H1 (cell line): ENCODE data around the gene TMEM115. TPM values are rescaled to one million over a fixed set of nuclear protein-coding genes. Genes with fewer than 3 reads are reported as not detected.

ENCODE experiments used
- ASH2L ChIP-seq: fragments of 200-600, 300-600 bp; sonication (generic); IDR thresholded peaks from one replicate; pipeline ENCODE4 v1.7.1; 2017; ENCODE audit warnings: low read length
- SP1 ChIP-seq: IDR thresholded peaks from 2 replicates; pipeline ENCODE4 v1.6.1; 2011; ENCODE audit warnings: low read depth, low read length
- TCF12 ChIP-seq: IDR thresholded peaks from 2 replicates; pipeline ENCODE4 v1.6.1; 2011; ENCODE audit warnings: low read depth, mild to moderate bottlenecking, low read length
- polyA plus RNA-seq, 7 experiments: library from polyadenylated mRNA; depleted of rRNA in 3 of 7; stranded (reverse) in 5 of 7; unstranded in 2 of 7; fragments of >200 nt in 5 of 7; fragments of 200-250 nt in 2 of 7; gene quantifications; 1 replicate in 5 of 7; 2 replicates in 1 of 7; 4 replicates in 1 of 7; pipeline versions ENCODE4 v1.2.1 to v1.2.3, GENCODE V29; 2011 to 2013; ENCODE audit warnings: missing spikeins in 2 of 7, mixed read lengths in 2 of 7
- total RNA-seq: library from RNA; stranded (reverse); fragmentation: NEBNext Ultra II Directional; extraction: Animal tissue kit (Norgen Biotek cat#: 25700); gene quantifications from 2 replicates; pipeline ENCODE4 v1.2.1, GENCODE V29; 2021

Gene TMEM115
- total and polyA plus RNA-seq, 2 of the 8 experiments (the other 6 are each of a cell fraction or from before 2014, with no cell fraction given), result 25.4 to 32.4 TPM

- TF ChIP-seq TCF12 (no peak), ASH2L (no peak), SP1 (no peak)
Observed at GRCh38 chr3:50341537-50341936, 17.8 kb downstream of the TMEM115 start (continued).
